ENCODE data around the gene FAM131A. TPM values are rescaled to one million over a fixed set of nuclear protein-coding genes. Genes with fewer than 3 reads are reported as not detected.

Gene FAM131A
- total and polyA plus RNA-seq, 5 donors from 2014 or later = 2.0 to 13.8 (median 2.4) TPM

DNA sequence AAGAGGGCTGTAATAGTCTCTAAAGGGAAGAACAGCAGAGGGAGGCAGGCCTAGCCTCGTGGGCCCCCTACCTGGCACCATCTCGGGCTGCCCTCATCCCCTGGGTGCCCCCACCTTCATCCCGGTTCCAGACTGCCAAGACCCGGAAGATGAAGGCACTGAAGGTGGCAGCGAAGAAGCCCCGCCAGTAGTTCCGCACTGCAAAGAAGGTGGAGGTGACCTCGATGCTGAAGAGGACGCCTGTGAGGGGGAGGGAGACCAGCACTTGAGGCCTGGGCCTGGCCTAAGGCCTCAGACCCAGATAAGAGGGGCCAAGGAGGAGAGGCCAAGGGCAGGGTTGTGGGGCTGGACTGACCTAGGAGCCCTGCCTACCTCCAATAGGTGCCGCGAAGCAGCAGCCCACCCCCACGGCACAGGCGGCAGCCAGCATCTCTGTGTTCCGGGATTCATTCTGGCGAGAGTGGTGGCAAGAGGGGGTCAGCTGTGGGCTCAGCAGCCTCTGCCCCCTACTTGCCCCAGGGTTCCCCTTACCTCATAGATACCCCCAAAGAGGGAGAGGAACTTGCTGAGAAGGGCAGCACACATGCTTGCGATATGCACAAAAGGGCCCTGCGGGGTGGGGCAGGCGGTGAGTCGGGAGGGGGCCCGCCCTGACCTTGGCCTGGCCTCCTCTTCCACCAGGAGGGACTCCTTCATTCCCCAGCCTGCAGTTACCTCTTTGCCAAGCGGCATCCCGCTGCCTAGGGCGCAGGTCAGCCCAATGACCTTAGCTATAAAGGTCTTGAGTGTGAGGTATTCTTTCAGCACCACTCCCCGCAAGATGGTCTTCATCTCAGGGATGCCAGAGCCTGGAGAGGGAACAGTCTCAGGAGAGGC lies 20.1 kb downstream of the FAM131A start:
- no peaks in the 10 kb centered on the region for H3K36me3 ChIP-seq (ENCODE audit: control insufficient read depth, insufficient read depth, low read length)

DNA sequence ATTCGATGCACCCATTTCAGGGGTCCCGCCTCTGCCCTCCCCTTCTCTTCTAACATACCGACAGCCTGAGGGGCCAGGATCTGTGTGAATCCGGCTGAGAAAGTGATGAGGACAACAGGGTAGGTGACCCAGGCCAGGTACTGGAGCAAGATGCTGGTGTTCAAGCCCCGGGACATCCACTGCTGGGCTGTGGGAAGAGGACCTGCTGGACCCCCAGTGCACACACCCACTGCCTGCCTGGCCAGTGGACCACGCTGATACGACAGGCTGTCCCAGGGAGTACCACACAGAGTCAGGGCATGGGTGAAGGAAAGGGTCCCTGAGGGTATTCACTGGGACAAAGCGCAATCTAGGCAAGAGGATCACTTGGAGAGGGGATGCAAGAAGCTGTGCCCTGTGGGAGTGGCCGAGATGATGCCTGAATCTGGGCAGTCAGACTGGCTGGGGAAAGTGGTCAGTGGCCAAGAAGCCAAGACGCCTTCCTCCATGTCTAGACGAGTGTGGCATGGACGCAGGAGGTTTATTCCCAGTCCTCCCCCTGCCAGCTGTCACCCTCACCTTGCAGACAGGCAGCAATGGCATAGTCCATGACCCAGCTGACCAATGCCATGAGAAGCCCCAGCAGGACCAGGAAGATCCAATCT lies 20.8 kb downstream of the FAM131A start:
- Histone ChIP-seq H3K27ac (ENCODE audit: insufficient read depth, low read length, poor library complexity, severe bottlenecking) (no peak overlapping the region), H3K27me3 (ENCODE audit: control insufficient read depth, insufficient read depth, low read length) (no peaks in the 10 kb centered on the region), H3K4me3 (ENCODE audit: low read depth, low read length) (no peak overlapping the region), H3K36me3 (ENCODE audit: control insufficient read depth, insufficient read depth, low read length) (no peaks in the 10 kb centered on the region), H3K9me3 (ENCODE audit: control insufficient read depth in 2 of 2, low read length in 2 of 2) (no peaks in the 10 kb centered on the region), H3K4me1 (ENCODE audit: control insufficient read depth, insufficient read depth, low read length, poor library complexity, severe bottlenecking) (peaks cover 23% of the 10 kb centered on the region)
- no peak overlapping the region for H3K27ac Mint-ChIP-seq
- DNase-seq (no peak), ATAC-seq (ENCODE audit: low read depth in 2 of 2) (no peak)
- H3K9me3 Mint-ChIP-seq = no peaks in the 10 kb centered on the region
- peaks cover 7% of the 10 kb centered on the region for H3K27me3 Mint-ChIP-seq
- H3K4me1 Mint-ChIP-seq = peaks cover 0 to 17% (median 10%) of the 10 kb centered on the region in 4 donors
- peak overlapping the region in 2 of 4 donors; percentile 43 to 54 for H3K4me3 Mint-ChIP-seq
- peaks cover 5% of the 10 kb centered on the region for H3K36me3 Mint-ChIP-seq

More for the DNA sequence above, 20.1 kb downstream of the FAM131A start:
- no peaks in the 10 kb centered on the region for H3K9me3 ChIP-seq (ENCODE audit: control insufficient read depth in 2 of 2, low read length in 2 of 2)
- Mint-ChIP-seq H3K27ac (no peak overlapping the region), H3K27me3 (peaks cover 4% of the 10 kb centered on the region), H3K9me3 (no peaks in the 10 kb centered on the region), H3K4me1 (peaks cover 0 to 16% (median 9%) of the 10 kb centered on the region in 4 donors), H3K36me3 (peaks cover 5% of the 10 kb centered on the region), H3K4me3 (peak overlapping the region in 1 of 4 donors; percentile 57)
- no peak for DNase-seq
- no peak overlapping the region for H3K27ac ChIP-seq (ENCODE audit: insufficient read depth, low read length, poor library complexity, severe bottlenecking)
- no peaks in the 10 kb centered on the region for H3K27me3 ChIP-seq (ENCODE audit: control insufficient read depth, insufficient read depth, low read length)
- no peak overlapping the region for H3K4me3 ChIP-seq (ENCODE audit: low read depth, low read length)
- peaks cover 22% of the 10 kb centered on the region for H3K4me1 ChIP-seq (ENCODE audit: control insufficient read depth, insufficient read depth, low read length, poor library complexity, severe bottlenecking)
- ATAC-seq (ENCODE audit: low read depth in 2 of 2) = no peak

DNA sequence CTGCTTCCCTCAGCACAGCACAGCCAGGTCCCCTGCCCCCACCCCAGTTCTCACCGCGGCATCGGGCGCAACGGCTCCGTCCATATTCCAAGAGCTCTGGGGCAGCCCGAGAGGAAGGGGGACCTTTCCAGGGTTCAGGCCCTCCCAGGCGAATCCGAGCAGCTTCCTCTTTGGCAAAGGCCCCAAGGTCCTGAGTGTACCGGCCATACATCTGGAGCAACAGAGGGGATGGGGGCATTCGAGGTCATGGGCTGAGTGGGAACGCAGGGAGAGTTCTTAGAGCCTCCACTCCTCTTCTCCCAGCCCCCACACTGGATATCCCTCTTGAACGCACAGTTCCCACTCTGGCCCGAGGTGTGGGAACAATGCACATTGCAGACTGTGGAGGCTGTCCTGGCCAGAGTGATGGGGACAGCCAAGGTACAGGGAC lies 21.5 kb downstream of the FAM131A start:
- Histone ChIP-seq H3K4me3 (ENCODE audit: low read depth, low read length) (no peak overlapping the region), H3K27ac (ENCODE audit: insufficient read depth, low read length, poor library complexity, severe bottlenecking) (no peak overlapping the region), H3K4me1 (ENCODE audit: control insufficient read depth, insufficient read depth, low read length, poor library complexity, severe bottlenecking) (peaks cover 30% of the 10 kb centered on the region), H3K36me3 (ENCODE audit: control insufficient read depth, insufficient read depth, low read length) (no peaks in the 10 kb centered on the region), H3K27me3 (ENCODE audit: control insufficient read depth, insufficient read depth, low read length) (no peaks in the 10 kb centered on the region), H3K9me3 (ENCODE audit: control insufficient read depth in 2 of 2, low read length in 2 of 2) (no peaks in the 10 kb centered on the region)
- Mint-ChIP-seq H3K4me1 (peaks cover 0 to 24% (median 14%) of the 10 kb centered on the region in 4 donors), H3K27me3 (peaks cover 11% of the 10 kb centered on the region), H3K27ac (no peak overlapping the region), H3K36me3 (peaks cover 5% of the 10 kb centered on the region), H3K9me3 (no peaks in the 10 kb centered on the region), H3K4me3 (peak overlapping the region in 1 of 4 donors; percentile 54)
- DNase-seq (no peak), ATAC-seq (ENCODE audit: low read depth in 2 of 2) (no peak)

DNA sequence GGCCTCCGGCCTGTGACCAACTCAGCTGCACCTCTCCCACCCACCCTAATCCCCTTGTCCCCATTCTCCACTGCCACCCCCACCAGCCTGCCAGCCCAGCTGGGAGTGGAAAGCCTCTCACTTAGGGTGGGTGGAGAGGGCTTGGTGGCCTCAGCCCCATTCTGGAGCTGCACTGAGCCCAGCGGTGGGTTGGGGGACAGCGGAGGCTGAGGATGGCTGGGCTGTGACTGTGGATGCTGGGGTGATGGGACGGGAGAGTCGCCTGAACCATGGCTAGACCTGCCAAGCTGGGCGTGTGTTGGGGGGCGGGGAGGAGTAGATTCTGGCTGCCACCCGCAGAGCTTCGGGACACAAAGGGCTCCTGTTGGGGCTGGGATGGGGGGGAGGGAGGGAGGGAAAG lies 22.2 kb downstream of the FAM131A start:
- ATAC-seq (ENCODE audit: low read depth in 2 of 2) (no peak), DNase-seq (no peak)
- H3K9me3 ChIP-seq (ENCODE audit: control insufficient read depth in 2 of 2, low read length in 2 of 2) = no peaks in the 10 kb centered on the region
- no peaks in the 10 kb centered on the region for H3K27me3 ChIP-seq (ENCODE audit: control insufficient read depth, insufficient read depth, low read length)
- peaks cover 1 to 31% (median 19%) of the 10 kb centered on the region in 4 donors for H3K4me1 Mint-ChIP-seq
- H3K27ac Mint-ChIP-seq = no peak overlapping the region
- H3K4me3 Mint-ChIP-seq = peak overlapping the region in 3 of 4 donors; percentile 64 to 90 (median 88)
- H3K36me3 ChIP-seq (ENCODE audit: control insufficient read depth, insufficient read depth, low read length) = no peaks in the 10 kb centered on the region
- no peak overlapping the region for H3K4me3 ChIP-seq (ENCODE audit: low read depth, low read length)
- H3K9me3 Mint-ChIP-seq = no peaks in the 10 kb centered on the region
- peaks cover 33% of the 10 kb centered on the region for H3K4me1 ChIP-seq (ENCODE audit: control insufficient read depth, insufficient read depth, low read length, poor library complexity, severe bottlenecking)
- peaks cover 11% of the 10 kb centered on the region for H3K27me3 Mint-ChIP-seq
- H3K27ac ChIP-seq (ENCODE audit: insufficient read depth, low read length, poor library complexity, severe bottlenecking) = no peak overlapping the region
- peaks cover 5% of the 10 kb centered on the region for H3K36me3 Mint-ChIP-seq

DNA sequence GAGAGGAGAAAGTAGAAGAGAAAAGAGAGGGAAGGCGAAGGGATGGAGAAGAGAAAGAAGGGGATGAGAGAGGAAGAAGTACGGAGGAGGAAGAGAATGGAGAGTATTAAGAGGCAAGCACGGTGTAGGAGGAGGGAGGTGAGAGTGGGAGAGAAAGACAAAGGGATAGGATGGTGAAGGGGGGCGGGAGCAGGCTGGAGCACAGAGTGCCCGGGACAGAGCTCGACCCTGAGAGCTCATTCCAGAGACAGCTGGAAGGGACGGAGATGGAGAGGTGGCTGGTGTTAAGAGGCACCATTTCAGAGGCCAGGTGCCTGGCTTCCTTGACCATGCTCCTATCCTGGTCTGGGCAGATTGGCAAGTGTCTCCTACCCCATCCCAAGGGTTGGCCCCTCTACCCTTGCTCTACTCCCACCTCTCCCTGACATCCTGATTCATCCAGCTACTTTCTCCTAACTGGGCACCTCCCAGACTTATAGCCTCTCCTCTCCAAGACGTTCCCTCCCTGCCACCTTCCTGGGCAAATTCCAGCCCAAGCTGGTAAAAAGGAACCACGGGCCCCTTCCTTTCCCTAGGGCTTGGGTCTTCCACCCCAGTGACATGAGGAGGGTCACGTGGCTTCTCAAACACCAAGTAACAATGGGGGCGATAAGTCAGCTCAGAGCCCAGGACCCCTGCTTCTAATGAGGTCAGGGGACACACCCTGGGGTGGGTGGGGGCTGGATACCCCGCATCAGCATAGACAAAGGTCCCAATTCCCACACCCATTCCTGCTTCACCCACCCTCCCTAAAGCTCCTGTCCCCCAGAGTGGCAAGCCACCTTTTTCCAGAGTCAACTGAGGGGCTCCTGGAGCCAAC lies 22.9 kb downstream of the FAM131A start:
- no peaks in the 10 kb centered on the region for H3K9me3 Mint-ChIP-seq
- peaks cover 7% of the 10 kb centered on the region for H3K27me3 Mint-ChIP-seq
- DNase-seq (no peak), ATAC-seq (ENCODE audit: low read depth in 2 of 2) (no peak)
- Histone ChIP-seq H3K4me1 (ENCODE audit: control insufficient read depth, insufficient read depth, low read length, poor library complexity, severe bottlenecking) (peaks cover 33% of the 10 kb centered on the region), H3K27ac (ENCODE audit: insufficient read depth, low read length, poor library complexity, severe bottlenecking) (no peak overlapping the region), H3K9me3 (ENCODE audit: control insufficient read depth in 2 of 2, low read length in 2 of 2) (no peaks in the 10 kb centered on the region), H3K4me3 (ENCODE audit: low read depth, low read length) (no peak overlapping the region), H3K36me3 (ENCODE audit: control insufficient read depth, insufficient read depth, low read length) (no peaks in the 10 kb centered on the region), H3K27me3 (ENCODE audit: control insufficient read depth, insufficient read depth, low read length) (no peaks in the 10 kb centered on the region)
- peak overlapping the region; percentile 88 to 94 (median 89) for H3K4me3 Mint-ChIP-seq
- peaks cover 4 to 38% (median 26%) of the 10 kb centered on the region in 4 donors for H3K4me1 Mint-ChIP-seq
- H3K27ac Mint-ChIP-seq = no peak overlapping the region
- H3K36me3 Mint-ChIP-seq = peaks cover 7% of the 10 kb centered on the region

DNA sequence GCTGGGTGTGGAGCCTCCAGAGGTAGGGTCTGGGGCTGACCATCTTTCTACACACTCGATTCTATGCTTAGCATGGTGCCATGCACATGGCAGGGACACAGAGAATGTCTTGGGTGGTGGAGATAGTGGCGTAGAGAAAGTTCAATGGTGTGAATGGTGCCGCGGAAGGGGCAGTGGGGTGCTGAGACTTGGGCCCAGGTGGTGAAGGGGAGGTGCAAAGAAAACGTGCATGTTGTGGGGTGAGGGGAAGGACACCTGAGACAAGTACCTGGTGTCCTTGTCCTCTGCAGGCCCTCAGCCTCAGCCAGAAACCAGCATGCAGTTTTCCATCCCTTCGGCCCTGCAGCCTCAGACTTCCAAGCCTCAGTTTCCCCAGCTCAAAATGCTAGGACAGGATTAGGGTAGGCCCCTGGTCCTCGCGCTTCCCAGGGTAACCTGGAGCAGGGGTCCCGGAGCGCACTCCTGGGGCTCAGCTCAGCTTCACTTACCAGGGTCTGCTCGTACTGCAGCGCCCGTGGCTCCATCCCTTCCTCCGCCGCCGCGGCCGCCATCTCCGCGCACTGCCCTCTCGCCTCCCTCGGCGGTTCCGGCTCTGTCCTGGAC lies 23.6 kb downstream of the FAM131A start:
- Histone ChIP-seq H3K27ac (ENCODE audit: insufficient read depth, low read length, poor library complexity, severe bottlenecking) (no peak overlapping the region), H3K9me3 (ENCODE audit: control insufficient read depth in 2 of 2, low read length in 2 of 2) (no peaks in the 10 kb centered on the region), H3K27me3 (ENCODE audit: control insufficient read depth, insufficient read depth, low read length) (no peaks in the 10 kb centered on the region), H3K4me3 (ENCODE audit: low read depth, low read length) (peak overlapping the region; percentile 44), H3K36me3 (ENCODE audit: control insufficient read depth, insufficient read depth, low read length) (no peaks in the 10 kb centered on the region), H3K4me1 (ENCODE audit: control insufficient read depth, insufficient read depth, low read length, poor library complexity, severe bottlenecking) (peaks cover 33% of the 10 kb centered on the region)
- peak overlapping the region; percentile 88 to 94 (median 89) for H3K4me3 Mint-ChIP-seq
- no peaks in the 10 kb centered on the region for H3K9me3 Mint-ChIP-seq
- ATAC-seq (ENCODE audit: low read depth in 2 of 2) (no peak), DNase-seq (no peak)
- H3K27ac Mint-ChIP-seq = peak overlapping the region in 1 of 3 donors; percentile 44
- H3K4me1 Mint-ChIP-seq = peaks cover 4 to 40% (median 27%) of the 10 kb centered on the region in 4 donors
- peaks cover 6% of the 10 kb centered on the region for H3K27me3 Mint-ChIP-seq
- H3K36me3 Mint-ChIP-seq = peaks cover 6% of the 10 kb centered on the region

DNA sequence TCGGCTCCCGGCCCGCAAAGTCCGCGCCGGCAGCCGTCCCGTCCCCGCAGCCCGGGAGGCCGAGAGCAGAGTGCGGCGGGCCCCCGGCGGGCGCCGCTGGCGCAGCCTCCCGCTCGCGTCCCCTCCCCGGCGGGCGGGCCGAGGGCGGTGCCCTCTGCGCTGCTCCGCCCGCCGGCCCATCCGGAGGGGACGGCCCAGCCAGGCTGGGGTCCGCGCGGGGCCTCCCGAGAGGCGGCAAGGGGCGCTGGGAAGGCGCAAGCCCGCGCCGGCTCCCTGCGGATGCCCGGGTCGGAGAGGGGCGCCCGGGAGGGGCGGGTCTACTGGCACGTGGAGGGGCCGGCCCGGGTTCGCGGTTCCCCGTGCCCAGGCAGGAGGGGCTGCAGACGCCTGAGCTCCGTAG lies 24.1 kb downstream of the FAM131A start, which contains the start of the genes CLCN2 and POLR2H:
Gene CLCN2 (minus strand): TSS at position 74 of the 400 bp plus-strand sequence. CDS start 126 bp downstream, outside the sequence.
Gene POLR2H (plus strand): TSS at position 179 of the 400 bp plus-strand sequence. CDS start 1,783 bp downstream, outside the sequence.
- peaks cover 6% of the 10 kb centered on the region for H3K36me3 Mint-ChIP-seq
- H3K27me3 Mint-ChIP-seq = peaks cover 6% of the 10 kb centered on the region
- Histone ChIP-seq H3K4me3 (ENCODE audit: low read depth, low read length) (peak within 1 kb of the TSS; percentile 57), H3K9me3 (ENCODE audit: control insufficient read depth in 2 of 2, low read length in 2 of 2) (no peaks in the 10 kb centered on the region), H3K4me1 (ENCODE audit: control insufficient read depth, insufficient read depth, low read length, poor library complexity, severe bottlenecking) (peaks cover 33% of the 10 kb centered on the region), H3K36me3 (ENCODE audit: control insufficient read depth, insufficient read depth, low read length) (peaks cover under 1% of the 10 kb centered on the region), H3K27me3 (ENCODE audit: control insufficient read depth, insufficient read depth, low read length) (no peaks in the 10 kb centered on the region), H3K27ac (ENCODE audit: insufficient read depth, low read length, poor library complexity, severe bottlenecking) (peak within 1 kb of the TSS; percentile 84)
- H3K4me3 Mint-ChIP-seq = peak within 1 kb of the TSS; percentile 97 to 99 (median 98)
- H3K27ac Mint-ChIP-seq = peak within 1 kb of the TSS; percentile 93 to 97 (median 96)
- peak; percentile 19 to 26 for ATAC-seq (ENCODE audit: low read depth in 2 of 2)
- H3K4me1 Mint-ChIP-seq = peaks cover 4 to 43% (median 29%) of the 10 kb centered on the region in 4 donors
- DNase-seq = peak; percentile 32 to 49 (median 43)
- H3K9me3 Mint-ChIP-seq = no peaks in the 10 kb centered on the region

All from CD4-positive, CD25-positive, alpha-beta regulatory T cell (primary cell).